ENCODE data around the gene PLCB1. TPM values are rescaled to one million over a fixed set of nuclear protein-coding genes. Genes with fewer than 3 reads are reported as not detected.

Gene PLCB1
- total RNA-seq, 1 donor from 2014 or later, result 19.0 TPM

DNA sequence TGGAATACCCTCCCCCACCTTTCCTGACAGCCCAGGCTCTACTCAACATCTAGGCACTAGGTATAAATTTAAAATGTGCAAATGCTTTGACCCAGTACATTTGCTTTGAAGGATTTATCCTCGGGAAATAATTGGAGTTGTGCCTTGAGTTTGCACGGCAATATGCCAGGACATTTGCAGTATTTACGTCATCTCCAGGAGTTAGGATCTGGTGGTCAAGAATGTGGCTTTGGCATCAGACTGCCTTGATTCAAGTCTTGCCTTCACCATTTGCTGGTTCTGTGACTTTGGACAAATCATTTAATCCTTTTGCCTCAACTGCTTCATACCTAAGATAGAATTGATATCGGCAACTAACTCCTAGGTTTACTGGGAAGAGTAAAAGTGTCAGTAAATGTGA lies 169.6 kb downstream of the PLCB1 start:
- DNase-seq (ENCODE audit: low spot score), result no peak

DNA sequence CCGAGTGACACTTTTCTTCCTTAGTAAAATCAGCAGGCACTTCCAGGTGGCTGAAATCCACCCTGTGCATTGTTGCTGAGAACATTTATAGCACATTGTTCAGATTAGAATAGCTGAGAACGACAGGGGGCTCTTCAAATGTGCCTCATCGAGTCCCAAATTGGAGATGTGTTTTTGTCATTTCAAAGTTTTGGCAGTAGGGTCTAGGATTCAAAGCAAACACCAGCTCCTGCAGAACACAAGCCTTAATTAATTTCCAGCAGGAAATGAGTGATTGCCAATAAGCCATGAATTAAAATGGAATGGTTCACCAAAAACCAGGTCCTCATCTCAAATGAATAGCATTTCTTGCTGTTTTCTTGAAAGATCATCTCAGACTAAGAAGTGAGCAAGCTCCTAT lies 171.6 kb downstream of the PLCB1 start:
- no peak for DNase-seq (ENCODE audit: low spot score)

- no peak for DNase-seq (ENCODE audit: low spot score)
Observed at GRCh38 chr20:8304124-8304816, 172.2 kb downstream of the PLCB1 start.

DNA sequence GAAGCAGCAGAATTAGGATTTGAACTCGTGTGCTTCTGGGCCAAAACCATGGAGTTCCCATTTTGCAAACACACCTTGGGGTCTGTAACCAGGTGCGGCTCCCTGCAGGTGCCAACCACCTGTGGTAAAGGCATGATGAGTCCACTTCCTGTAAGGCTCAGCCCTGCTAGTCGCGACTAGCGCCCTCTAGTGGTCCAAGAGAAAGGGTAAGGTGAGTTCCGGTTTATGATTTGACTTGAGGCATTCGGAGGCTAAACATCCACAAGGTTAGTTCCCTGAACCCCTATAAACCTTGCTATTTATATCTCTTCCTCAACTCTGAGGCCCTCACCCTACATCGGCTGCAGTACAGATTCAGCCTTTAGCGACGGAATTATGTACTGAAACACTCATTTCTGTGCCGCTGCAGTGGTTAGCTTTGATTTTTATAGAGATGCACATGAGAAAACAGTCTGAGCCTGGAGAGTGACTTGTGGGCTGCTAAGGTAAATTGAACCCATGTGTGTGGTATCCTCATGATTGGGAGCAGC lies 173.4 kb downstream of the PLCB1 start:
- DNase-seq (ENCODE audit: low spot score), result peak; percentile 62

DNA sequence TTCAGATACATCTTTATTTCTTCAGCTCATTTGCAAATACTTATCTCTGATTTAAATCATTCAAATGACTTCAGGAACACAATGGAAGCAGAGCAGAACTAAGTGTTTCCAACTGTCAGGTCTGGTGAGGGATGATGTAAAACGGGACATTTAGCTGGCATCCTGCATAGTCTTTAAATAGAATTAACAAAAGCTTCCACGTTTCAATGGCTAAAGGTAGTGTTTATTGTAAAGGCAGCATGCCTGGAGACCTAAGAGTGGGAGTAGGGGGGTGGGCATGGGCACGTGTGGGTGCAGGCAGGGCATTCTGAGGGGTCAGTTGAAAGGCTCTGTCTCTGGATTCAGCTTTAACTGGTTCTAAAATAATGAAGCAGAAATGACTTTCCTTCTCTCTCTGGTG lies 174.9 kb downstream of the PLCB1 start:
- no peak for DNase-seq (ENCODE audit: low spot score)

DNA sequence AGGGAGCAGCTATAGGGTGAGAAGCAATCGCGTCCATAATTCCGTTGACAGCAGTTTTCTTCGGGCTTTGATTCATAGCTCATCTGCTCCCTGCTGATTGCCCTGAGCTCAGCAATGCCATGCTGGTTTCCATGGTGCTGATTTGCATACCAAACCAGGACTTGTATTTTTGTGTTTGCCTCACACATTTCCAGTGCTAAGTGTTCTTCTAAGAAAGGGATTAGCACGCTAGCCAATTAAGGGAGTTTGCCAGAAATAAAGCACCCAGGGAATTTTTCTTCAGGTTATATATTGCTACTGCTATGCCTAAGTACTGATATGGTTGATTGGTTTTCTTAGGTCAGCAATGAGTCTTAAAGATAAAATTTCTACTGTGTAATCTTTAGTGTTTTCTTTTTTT lies 177.6 kb downstream of the PLCB1 start:
- DNase-seq (ENCODE audit: low spot score), result no peak

GRCh38 chr20:8310618-8311017 lies 178.6 kb downstream of the PLCB1 start:
- DNase-seq (ENCODE audit: low spot score), result no peak

DNA sequence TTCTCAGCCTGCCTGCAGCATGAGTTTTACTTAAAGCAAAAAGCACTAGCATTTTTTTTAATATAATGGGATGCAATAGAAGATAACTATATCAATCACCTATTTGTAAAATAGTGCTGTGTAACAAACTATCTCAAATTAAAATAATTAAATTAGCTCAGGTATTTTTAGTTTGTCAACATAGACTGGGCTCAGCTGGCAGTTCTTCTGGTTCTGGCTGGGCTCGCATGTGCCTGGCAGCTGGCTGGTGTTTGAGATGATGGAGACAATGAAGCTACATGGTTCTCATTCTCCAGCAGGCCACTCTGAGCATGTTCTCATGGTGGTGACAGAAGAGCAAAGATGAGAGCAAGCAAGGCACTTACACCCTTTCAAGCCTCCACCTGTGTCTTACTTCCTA lies 181.0 kb downstream of the PLCB1 start:
- no peak for DNase-seq (ENCODE audit: low spot score)

- DNase-seq (ENCODE audit: low spot score), result no peak
Observed at GRCh38 chr20:8315639-8316573, 183.8 kb downstream of the PLCB1 start.

DNA sequence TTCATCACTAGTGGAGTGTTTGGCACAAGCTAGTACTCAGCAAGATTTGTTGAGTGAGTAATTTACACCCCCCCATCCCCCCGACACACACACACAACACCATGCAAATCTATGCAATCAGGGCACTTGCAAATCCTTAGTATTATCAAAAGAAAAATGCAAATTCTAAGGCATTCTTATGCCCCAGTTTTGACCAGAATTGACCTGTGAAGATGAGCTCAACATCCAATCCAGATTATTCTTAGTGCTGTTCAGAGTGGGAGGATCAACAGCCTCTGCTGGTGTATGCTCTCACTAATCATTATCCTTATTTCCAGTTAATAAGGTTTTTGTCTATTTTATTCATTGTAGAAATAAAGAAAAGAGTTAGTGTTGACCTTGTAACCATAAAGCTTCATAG lies 185.4 kb downstream of the PLCB1 start:
- no peak for DNase-seq (ENCODE audit: low spot score)

- DNase-seq (ENCODE audit: low spot score), result no peak
Observed at GRCh38 chr20:8318965-8319625, 187.0 kb downstream of the PLCB1 start.

- DNase-seq (ENCODE audit: low spot score), result no peak
Observed at GRCh38 chr20:8320306-8320705, 188.2 kb downstream of the PLCB1 start.

- DNase-seq (ENCODE audit: low spot score), result no peak
Observed at GRCh38 chr20:8321001-8321400, 188.9 kb downstream of the PLCB1 start.

- DNase-seq (ENCODE audit: low spot score), result no peak
Observed at GRCh38 chr20:8322662-8323217, 190.7 kb downstream of the PLCB1 start.

DNA sequence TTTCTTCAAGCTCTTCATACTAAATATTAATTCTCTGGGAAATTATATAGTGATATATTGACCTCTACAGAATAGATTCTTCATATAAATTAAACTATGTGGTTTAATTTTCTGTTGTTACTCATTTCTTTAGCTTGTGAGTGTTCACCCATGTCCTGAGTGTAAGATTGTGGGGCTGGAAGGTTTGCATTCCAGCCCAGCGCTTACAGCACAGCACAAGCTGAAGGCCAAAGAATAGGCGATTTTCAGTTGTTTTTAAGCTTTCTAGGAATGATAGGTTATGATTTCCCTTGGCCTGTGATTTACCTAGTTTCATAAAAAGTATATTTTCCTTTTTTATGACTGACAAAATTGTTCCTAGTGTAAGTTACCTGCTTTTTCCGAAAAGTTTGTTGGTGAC lies 194.1 kb downstream of the PLCB1 start:
- no peak for DNase-seq (ENCODE audit: low spot score)

- no peak for DNase-seq (ENCODE audit: low spot score)
Observed at GRCh38 chr20:8326899-8327298, 194.8 kb downstream of the PLCB1 start.

GRCh38 chr20:8328189-8328588 lies 196.1 kb downstream of the PLCB1 start:
- no peak for DNase-seq (ENCODE audit: low spot score)

- DNase-seq (ENCODE audit: low spot score), result no peak
Observed at GRCh38 chr20:8330319-8330784, 198.3 kb downstream of the PLCB1 start.

DNA sequence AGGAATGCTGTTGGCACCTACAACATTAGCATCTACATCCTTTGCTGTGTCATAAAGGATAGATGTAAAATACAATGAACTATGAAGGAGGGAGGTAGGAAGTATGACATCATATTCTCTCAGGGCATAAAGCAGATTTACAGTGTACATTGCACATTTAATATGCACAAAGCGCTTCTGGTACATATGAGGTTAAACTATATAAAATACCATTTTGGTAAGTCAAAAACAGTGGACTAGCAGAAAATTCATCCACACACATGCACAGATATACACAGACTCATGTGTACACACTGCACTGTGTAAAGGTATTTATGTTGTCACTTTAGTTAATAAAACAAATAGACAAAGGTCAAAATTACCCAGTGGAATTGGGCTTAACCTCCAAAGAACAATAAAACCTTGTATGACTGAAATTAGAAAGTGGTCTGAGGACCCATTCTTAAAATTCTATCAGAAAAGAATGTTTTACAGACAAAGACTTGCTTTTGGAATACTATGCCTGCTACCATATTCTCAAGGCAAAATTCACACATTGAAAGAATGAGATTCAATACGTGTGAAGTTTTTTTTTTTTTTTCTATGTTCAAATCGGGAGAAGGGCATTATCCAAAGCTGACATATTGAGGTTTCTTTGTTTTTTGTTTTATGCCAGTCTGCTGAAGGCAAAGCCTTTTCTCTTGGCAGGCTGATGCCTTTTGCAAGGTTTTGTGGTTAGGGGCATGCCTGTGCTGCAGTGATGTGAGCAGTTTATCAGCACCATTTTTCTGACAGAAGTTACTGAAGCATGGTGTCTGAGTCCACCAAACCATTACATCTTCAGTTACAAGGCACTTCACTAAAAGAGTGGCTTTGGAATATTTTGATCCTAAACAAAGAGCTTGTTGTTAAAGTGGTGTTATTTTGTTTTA lies 199.0 kb downstream of the PLCB1 start:
- DNase-seq (ENCODE audit: low spot score), result no peak

DNA sequence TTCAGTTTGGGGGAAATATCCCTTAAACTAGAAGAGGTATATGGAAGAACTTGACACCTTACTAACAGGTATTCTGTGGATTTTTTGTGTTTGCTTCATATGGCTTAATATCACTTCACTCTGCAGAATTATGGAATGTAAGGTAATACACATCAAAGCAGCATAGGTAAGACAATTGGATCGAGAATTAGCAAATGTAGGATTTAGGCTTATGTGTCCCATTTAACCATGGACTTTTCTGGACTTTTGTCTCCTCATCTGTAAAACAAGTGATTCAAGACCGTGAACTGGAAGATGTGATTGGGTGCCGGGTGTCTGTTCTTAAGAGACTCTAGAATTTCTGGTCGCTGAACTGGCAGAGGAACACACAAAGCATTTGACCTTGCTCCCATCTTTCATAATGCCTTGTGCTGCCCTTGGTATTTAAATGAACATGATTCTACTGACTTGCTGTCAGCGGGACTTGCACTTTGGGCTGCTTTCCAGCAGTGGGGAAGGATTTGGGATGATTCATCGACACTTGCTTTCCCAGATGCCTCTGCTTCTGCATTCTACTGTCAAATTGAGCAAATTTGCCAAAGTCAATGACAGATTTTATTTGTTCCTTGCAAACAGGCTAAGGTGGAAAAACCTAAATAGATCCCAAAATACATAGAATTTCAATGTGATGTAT lies 199.8 kb downstream of the PLCB1 start:
- DNase-seq (ENCODE audit: low spot score), result no peak

All from mucosa of gallbladder (tissue), 1 donor.